ENCODE measurements around the gene DENND1A. TPM values are rescaled to one million over a fixed set of nuclear protein-coding genes. Genes with fewer than 3 reads are reported as not detected.

DENND1A gene
- total RNA-seq, 1 donor from 2014 or later: 13.9 TPM

- Mint-ChIP-seq H3K27me3 (ENCODE audit: unreplicated experiment) (no peaks in the 10 kb centered on the region), H3K9me3 (ENCODE audit: unreplicated experiment) (no peaks in the 10 kb centered on the region), H3K36me3 (ENCODE audit: unreplicated experiment) (peaks cover 2% of the 10 kb centered on the region), H3K27ac (ENCODE audit: unreplicated experiment) (no peak overlapping the region), H3K4me3 (ENCODE audit: unreplicated experiment) (no peak overlapping the region), H3K4me1 (ENCODE audit: low read depth, unreplicated experiment) (peaks cover 2% of the 10 kb centered on the region)
- no peak for TF ChIP-seq CTCF (IDR thresholded peaks at IDR 0.05; ENCODE audit: partially characterized antibody, unreplicated experiment)
- DNase-seq: no peak
These were observed 405.1 kb downstream of the DENND1A start for GRCh38 chr9:123524866-123525265.

GRCh38 chr9:123523845-123524244, 406.1 kb downstream of the DENND1A start:
- H3K4me3 Mint-ChIP-seq (ENCODE audit: unreplicated experiment): no peak overlapping the region
- H3K4me1 Mint-ChIP-seq (ENCODE audit: low read depth, unreplicated experiment): peaks cover 2% of the 10 kb centered on the region
- no peaks in the 10 kb centered on the region for H3K36me3 Mint-ChIP-seq (ENCODE audit: unreplicated experiment)
- no peaks in the 10 kb centered on the region for H3K9me3 Mint-ChIP-seq (ENCODE audit: unreplicated experiment)
- no peak for DNase-seq
- H3K27me3 Mint-ChIP-seq (ENCODE audit: unreplicated experiment): no peaks in the 10 kb centered on the region
- H3K27ac Mint-ChIP-seq (ENCODE audit: unreplicated experiment): no peak overlapping the region
- no peak for TF ChIP-seq CTCF (IDR thresholded peaks at IDR 0.05; ENCODE audit: partially characterized antibody, unreplicated experiment)

DNA sequence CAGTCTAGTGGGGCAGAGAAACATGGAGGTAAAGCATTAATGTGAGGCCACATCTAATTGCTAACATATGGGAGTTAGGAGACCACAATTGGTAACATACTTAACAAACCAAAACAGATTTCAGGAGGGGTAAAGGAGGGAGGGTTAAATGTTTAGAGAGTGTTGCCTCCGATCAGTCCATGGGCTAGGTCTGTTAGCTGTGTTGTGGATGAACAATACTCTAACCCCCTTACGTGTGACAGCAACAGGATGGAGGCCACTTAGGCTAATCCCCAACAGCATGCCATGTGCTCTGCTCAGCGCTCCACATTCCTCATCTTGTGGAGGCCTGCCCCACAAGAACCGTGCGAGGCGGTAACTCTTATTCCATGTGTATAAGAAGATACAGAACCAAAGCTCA, 406.9 kb downstream of the DENND1A start:
- H3K27ac Mint-ChIP-seq (ENCODE audit: unreplicated experiment): no peak overlapping the region
- H3K4me3 Mint-ChIP-seq (ENCODE audit: unreplicated experiment): no peak overlapping the region
- no peaks in the 10 kb centered on the region for H3K36me3 Mint-ChIP-seq (ENCODE audit: unreplicated experiment)
- no peak for DNase-seq
- no peak for TF ChIP-seq CTCF (IDR thresholded peaks at IDR 0.05; ENCODE audit: partially characterized antibody, unreplicated experiment)
- H3K4me1 Mint-ChIP-seq (ENCODE audit: low read depth, unreplicated experiment): peaks cover 2% of the 10 kb centered on the region
- H3K9me3 Mint-ChIP-seq (ENCODE audit: unreplicated experiment): no peaks in the 10 kb centered on the region
- no peaks in the 10 kb centered on the region for H3K27me3 Mint-ChIP-seq (ENCODE audit: unreplicated experiment)

- TF ChIP-seq CTCF (IDR thresholded peaks at IDR 0.05; ENCODE audit: partially characterized antibody, unreplicated experiment): no peak
- Mint-ChIP-seq H3K9me3 (ENCODE audit: unreplicated experiment) (peaks cover 2% of the 10 kb centered on the region), H3K4me3 (ENCODE audit: unreplicated experiment) (no peak overlapping the region), H3K27ac (ENCODE audit: unreplicated experiment) (no peak overlapping the region), H3K36me3 (ENCODE audit: unreplicated experiment) (no peaks in the 10 kb centered on the region), H3K27me3 (ENCODE audit: unreplicated experiment) (no peaks in the 10 kb centered on the region), H3K4me1 (ENCODE audit: low read depth, unreplicated experiment) (peaks cover 2% of the 10 kb centered on the region)
- DNase-seq: no peak
These were observed 407.7 kb downstream of the DENND1A start for GRCh38 chr9:123522251-123522650.

- Mint-ChIP-seq H3K9me3 (ENCODE audit: unreplicated experiment) (peaks cover 2% of the 10 kb centered on the region), H3K27ac (ENCODE audit: unreplicated experiment) (no peak overlapping the region)
These were observed 411.6 kb downstream of the DENND1A start for GRCh38 chr9:123518338-123518737.

More at GRCh38 chr9:123518338-123518737, 411.6 kb downstream of the DENND1A start:
- no peak overlapping the region for H3K4me3 Mint-ChIP-seq (ENCODE audit: unreplicated experiment)
- H3K4me1 Mint-ChIP-seq (ENCODE audit: low read depth, unreplicated experiment): no peaks in the 10 kb centered on the region
- no peaks in the 10 kb centered on the region for H3K36me3 Mint-ChIP-seq (ENCODE audit: unreplicated experiment)
- H3K27me3 Mint-ChIP-seq (ENCODE audit: unreplicated experiment): no peaks in the 10 kb centered on the region
- TF ChIP-seq CTCF (IDR thresholded peaks at IDR 0.05; ENCODE audit: partially characterized antibody, unreplicated experiment): no peak
- DNase-seq: no peak

Measured in glutamatergic neuron (in vitro differentiated cells).